Common myeloid progenitor, CD34-positive (primary cell): ENCODE measurements around the gene TMEM170A.

Experiments
- CTCF ChIA-PET: fragments of 350-600 bp; sonication (Branson Sonifier 250); formaldehyde crosslinking; loops from one replicate; lab custom pipeline; 2021; ENCODE audit warnings: antibody characterized with exemption; lab: Charles Lee
- POLR2A ChIA-PET: fragments of 350-600 bp; sonication (Branson Sonifier 250); formaldehyde crosslinking; loops from one replicate; lab custom pipeline; 2021; ENCODE audit warnings: antibody characterized with exemption; lab: Charles Lee
- DNase-seq, 3 donors: peaks; one replicate each; pipeline versions ENCODE4 v3.0.0 to v3.0.0-alpha.2; 2013
- H3K27ac ChIP-seq, 2 experiments: 1 replicate in 1 of 2; 2 replicates in 1 of 2; pipeline ENCODE4 v1.7.0; 2013; ENCODE audit warnings: inconsistent platforms in 2 of 2, low read length in 2 of 2, mild to moderate bottlenecking in 2 of 2, low read depth in 1 of 2, moderate library complexity in 1 of 2; ENCODE audit not compliant: severe bottlenecking in 2 of 2, insufficient read depth in 1 of 2, poor library complexity in 1 of 2
- H3K27me3 ChIP-seq, 5 experiments: replicated peaks in 2 of 5; 1 replicate in 3 of 5; 2 replicates in 2 of 5; pipeline versions ENCODE4 v1.6.1 to v1.7.0; 2013; ENCODE audit warnings: low read length in 4 of 5, mild to moderate bottlenecking in 2 of 5, moderate library complexity in 2 of 5, inconsistent platforms in 1 of 5; ENCODE audit not compliant: insufficient read depth in 5 of 5, control insufficient read depth in 4 of 5
- H3K36me3 ChIP-seq, 4 experiments: 1 replicate in 2 of 4; 2 replicates in 2 of 4; pipeline versions ENCODE4 v1.6.1 to v1.7.0; 2013; ENCODE audit warnings: low read length in 3 of 4, control low read depth in 1 of 4, mild to moderate bottlenecking in 1 of 4; ENCODE audit not compliant: control insufficient read depth in 4 of 4, insufficient read depth in 4 of 4
- H3K4me1 ChIP-seq, 4 experiments: 1 replicate in 3 of 4; 2 replicates in 1 of 4; pipeline versions ENCODE4 v1.6.1 to v1.7.1; 2013; ENCODE audit warnings: low read length in 3 of 4, mild to moderate bottlenecking in 3 of 4, control low read depth in 1 of 4, inconsistent platforms in 1 of 4, moderate library complexity in 1 of 4; ENCODE audit not compliant: control insufficient read depth in 4 of 4, insufficient read depth in 4 of 4; ENCODE audit errors: control extremely low read depth in 1 of 4
- H3K4me3 ChIP-seq, 7 experiments: 1 replicate in 4 of 7; 2 replicates in 3 of 7; pipeline versions ENCODE4 v1.5.1 to v1.7.0; 2013; ENCODE audit warnings: mild to moderate bottlenecking in 7 of 7, low read length in 6 of 7, moderate library complexity in 6 of 7, inconsistent platforms in 2 of 7, low read depth in 2 of 7, control low read depth in 1 of 7; ENCODE audit not compliant: insufficient read depth in 4 of 7, control insufficient read depth in 1 of 7; ENCODE audit errors: extremely low read depth in 1 of 7
- H3K9me3 ChIP-seq, 5 experiments: 1 replicate in 4 of 5; 2 replicates in 1 of 5; pipeline versions ENCODE4 v1.6.1 to v1.7.1; 2013; ENCODE audit warnings: low read length in 4 of 5, mild to moderate bottlenecking in 2 of 5, inconsistent platforms in 1 of 5, low read depth in 1 of 5, moderate library complexity in 1 of 5; ENCODE audit not compliant: control insufficient read depth in 4 of 5, insufficient read depth in 2 of 5; ENCODE audit errors: control extremely low read depth in 1 of 5
- WGBS: methylation state at CpG from one replicate; pipeline ENCODE4 v1.1.5; 2013; ENCODE audit not compliant: insufficient coverage; 5-methylcytosine and 5-hydroxymethylcytosine counted together

The TMEM170A gene

GRCh38 chr16:75461575-75461974 lies 2.9 kb downstream of the TMEM170A start:
- CTCF ChIA-PET: no interaction called here
- Histone ChIP-seq H3K27me3 (no peaks in the 10 kb centered on the region), H3K4me3 (no peak overlapping the region), H3K27ac (no peak overlapping the region), H3K4me1 (peaks cover 4 to 13% (median 9%) of the 10 kb centered on the region in 4 experiments), H3K9me3 (no peaks in the 10 kb centered on the region), H3K36me3 (peaks cover 0 to 9% (median 0%) of the 10 kb centered on the region in 4 experiments)
- no CpG with 5 or more reads among the region's 2 CpGs for WGBS
- POLR2A ChIA-PET: no interaction called here
- DNase-seq: no peak

GRCh38 chr16:75460446-75460845 lies 4.0 kb downstream of the TMEM170A start:
- no peak for DNase-seq
- POLR2A ChIA-PET: no interaction called here
- Histone ChIP-seq H3K36me3 (peaks cover 0 to 9% (median 0%) of the 10 kb centered on the region in 4 experiments), H3K9me3 (no peaks in the 10 kb centered on the region), H3K27me3 (no peaks in the 10 kb centered on the region), H3K27ac (no peak overlapping the region), H3K4me1 (peaks cover 4 to 13% (median 9%) of the 10 kb centered on the region in 4 experiments), H3K4me3 (no peak overlapping the region)
- CTCF ChIA-PET: no interaction called here
- WGBS: no CpG with 5 or more reads among the region's 1 CpG

DNA sequence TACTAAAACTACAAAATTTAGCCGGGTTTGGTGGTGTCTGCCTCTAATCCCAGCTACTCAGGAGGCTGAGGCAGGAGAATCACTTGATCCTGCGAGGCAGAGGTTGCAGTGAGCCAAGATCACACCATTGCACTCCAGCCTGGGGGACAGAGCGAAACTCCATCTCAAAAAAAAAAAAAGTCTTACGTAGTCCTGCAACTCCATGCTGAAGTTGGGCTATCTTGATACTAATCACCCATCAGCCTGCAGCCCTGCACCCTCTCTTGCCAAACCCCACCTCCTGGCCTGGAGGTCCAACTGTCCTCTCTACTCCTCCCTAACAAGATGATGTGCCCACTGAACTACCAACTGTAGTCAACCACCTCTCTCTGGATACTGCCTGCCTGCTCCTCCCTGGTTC lies 4.8 kb downstream of the TMEM170A start:
- Histone ChIP-seq H3K4me3 (no peak overlapping the region), H3K27me3 (no peaks in the 10 kb centered on the region), H3K9me3 (no peaks in the 10 kb centered on the region), H3K4me1 (peaks cover 4 to 13% (median 9%) of the 10 kb centered on the region in 4 experiments), H3K36me3 (peaks cover 0 to 9% (median 0%) of the 10 kb centered on the region in 4 experiments), H3K27ac (no peak overlapping the region)
- 100% methylated on average over 3 of the region's 4 CpGs for WGBS
- CTCF ChIA-PET: no interaction called here
- POLR2A ChIA-PET: no interaction called here
- no peak for DNase-seq

- Histone ChIP-seq H3K27ac (no peak overlapping the region), H3K9me3 (no peaks in the 10 kb centered on the region), H3K27me3 (no peaks in the 10 kb centered on the region), H3K4me3 (no peak overlapping the region), H3K4me1 (peaks cover 4 to 9% (median 7%) of the 10 kb centered on the region in 4 experiments), H3K36me3 (peaks cover 0 to 9% (median 0%) of the 10 kb centered on the region in 4 experiments)
- WGBS: 100% methylated on average over 1 of the region's 2 CpGs
- ChIA-PET CTCF (interaction anchor here (1.0 to 1.4 kb wide), 2 partner anchors 14 kb away, joined by 4 to 6 read pairs; no protein-coding TSS in a partner anchor), POLR2A (no interaction called here)
- no peak for DNase-seq
Measured at GRCh38 chr16:75458439-75458838, 6.0 kb downstream of the TMEM170A start.

GRCh38 chr16:75458029-75458428 lies 6.5 kb downstream of the TMEM170A start:
- Histone ChIP-seq H3K27me3 (no peaks in the 10 kb centered on the region), H3K4me3 (no peak overlapping the region), H3K36me3 (peaks cover 0 to 9% (median 0%) of the 10 kb centered on the region in 4 experiments), H3K9me3 (no peaks in the 10 kb centered on the region), H3K4me1 (peaks cover 3 to 5% (median 5%) of the 10 kb centered on the region in 4 experiments), H3K27ac (no peak overlapping the region)
- no CpG with 5 or more reads among the region's 4 CpGs for WGBS
- ChIA-PET POLR2A (no interaction called here), CTCF (interaction anchor here (1.0 to 1.6 kb wide), 3 partner anchors 9 to 14 kb away, joined by 4 to 9 read pairs (median 6); no protein-coding TSS in a partner anchor)
- no peak for DNase-seq

DNA sequence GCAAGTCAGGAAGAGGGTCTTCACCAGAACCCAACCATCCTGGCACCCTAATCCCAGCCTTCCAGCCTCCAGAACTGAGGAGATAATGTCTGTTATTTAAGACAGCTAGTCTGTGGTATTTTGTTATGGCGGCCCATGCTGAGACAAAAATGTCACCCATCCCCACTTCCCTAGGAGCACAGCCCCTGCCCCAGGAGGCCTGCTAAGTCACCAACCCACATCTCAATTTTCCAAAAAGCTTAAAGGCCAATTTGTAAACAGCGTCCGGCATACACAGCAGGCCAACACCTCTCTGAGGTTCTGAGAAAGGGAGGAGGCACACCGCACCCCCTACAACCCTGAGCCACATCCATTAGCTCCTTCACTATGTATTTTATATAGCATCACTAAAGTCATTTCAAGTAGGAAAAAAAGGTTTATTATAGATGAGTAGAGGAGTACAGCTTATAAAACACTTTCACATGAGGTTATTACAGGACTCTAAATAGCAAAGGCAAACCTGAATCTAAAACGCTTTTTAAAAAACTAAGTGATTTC lies 6.9 kb downstream of the TMEM170A start:
- 100% methylated on average over 2 of the region's 5 CpGs for WGBS
- ChIA-PET POLR2A (no interaction called here), CTCF (interaction anchor here (1.0 to 1.6 kb wide), 4 partner anchors 8 to 15 kb away, joined by 4 to 9 read pairs (median 5); no protein-coding TSS in a partner anchor)
- Histone ChIP-seq H3K4me3 (no peak overlapping the region), H3K9me3 (no peaks in the 10 kb centered on the region), H3K27ac (no peak overlapping the region), H3K36me3 (peaks cover 0 to 9% (median under 1%) of the 10 kb centered on the region in 4 experiments), H3K4me1 (peaks cover 0 to 2% (median under 1%) of the 10 kb centered on the region in 4 experiments), H3K27me3 (no peaks in the 10 kb centered on the region)
- DNase-seq: no peak

- Histone ChIP-seq H3K27ac (no peak overlapping the region), H3K9me3 (no peaks in the 10 kb centered on the region), H3K27me3 (no peaks in the 10 kb centered on the region), H3K36me3 (peaks cover 0 to 9% (median under 1%) of the 10 kb centered on the region in 4 experiments), H3K4me3 (no peak overlapping the region), H3K4me1 (peaks cover 0 to 2% (median 0%) of the 10 kb centered on the region in 4 experiments)
- CTCF ChIA-PET: interaction anchor here (1.0 to 1.6 kb wide), 3 partner anchors 8 to 12 kb away, joined by 4 to 9 read pairs (median 6); no protein-coding TSS in a partner anchor
- DNase-seq: no peak
- 100% methylated on average over 1 of the region's 1 CpG for WGBS
- POLR2A ChIA-PET: no interaction called here
Measured at GRCh38 chr16:75456971-75457370, 7.5 kb downstream of the TMEM170A start.
